GM19023 (cell line): ENCODE data around the gene LENG1.

ENCODE experiments used
- ATAC-seq: cut with Tn5 transposase; IDR thresholded peaks from one replicate; pipeline ENCODE4 v1.9.1; 2021; ENCODE audit warnings: mild to moderate bottlenecking, moderate library complexity; ENCODE audit not compliant: unreplicated experiment

Gene LENG1

GRCh38 chr19:54165222-54165621, 5.7 kb upstream of the LENG1 start:
- no peak for ATAC-seq

- ATAC-seq, result no peak
These were observed 5.0 kb upstream of the LENG1 start for GRCh38 chr19:54164369-54165068.

- no peak for ATAC-seq
These were observed 3.4 kb upstream of the LENG1 start for GRCh38 chr19:54162884-54163283.

GRCh38 chr19:54162241-54162805, 2.8 kb upstream of the LENG1 start:
- ATAC-seq, result no peak

GRCh38 chr19:54160854-54161253, 1.3 kb upstream of the LENG1 start:
- no peak for ATAC-seq

- ATAC-seq, result no peak
These were observed 776 bp upstream of the LENG1 start for GRCh38 chr19:54160182-54160811.

- ATAC-seq, result no peak
These were observed 639 bp downstream of the LENG1 start for GRCh38 chr19:54158812-54159351.

- ATAC-seq, result no peak
These were observed 2.6 kb downstream of the LENG1 start for GRCh38 chr19:54156953-54157352.

GRCh38 chr19:54156490-54156889, 3.0 kb downstream of the LENG1 start:
- no peak for ATAC-seq

- ATAC-seq, result no peak
These were observed 3.8 kb downstream of the LENG1 start for GRCh38 chr19:54155694-54156093.

GRCh38 chr19:54154603-54155345, 4.7 kb downstream of the LENG1 start:
- no peak for ATAC-seq

GRCh38 chr19:54153731-54154326, 5.7 kb downstream of the LENG1 start:
- no peak for ATAC-seq

GRCh38 chr19:54152878-54153524, 6.5 kb downstream of the LENG1 start:
- ATAC-seq, result no peak

GRCh38 chr19:54152267-54152666, 7.3 kb downstream of the LENG1 start:
- no peak for ATAC-seq

GRCh38 chr19:54151362-54152035, 8.0 kb downstream of the LENG1 start:
- no peak for ATAC-seq

GRCh38 chr19:54149021-54149812, 10.3 kb downstream of the LENG1 start:
- ATAC-seq, result no peak

- ATAC-seq, result no peak
These were observed 11.4 kb downstream of the LENG1 start for GRCh38 chr19:54148158-54148557.

- no peak for ATAC-seq
These were observed 11.8 kb downstream of the LENG1 start for GRCh38 chr19:54147676-54148075.

GRCh38 chr19:54145541-54146158, 13.9 kb downstream of the LENG1 start:
- ATAC-seq, result no peak
